GM18909 (cell line): ENCODE data around the gene RASL12.
"Not testable (repeated sequence)": the region's sequence is repeated elsewhere in the genome, so short reads cannot be mapped to it uniquely, and the experiment has no call there.

Source experiments
- ATAC-seq: cut with Tn5 transposase; IDR thresholded peaks from one replicate; pipeline ENCODE4 v1.9.1; 2021; ENCODE audit warnings: mild to moderate bottlenecking; ENCODE audit not compliant: unreplicated experiment, poor library complexity

Gene RASL12, protein sequence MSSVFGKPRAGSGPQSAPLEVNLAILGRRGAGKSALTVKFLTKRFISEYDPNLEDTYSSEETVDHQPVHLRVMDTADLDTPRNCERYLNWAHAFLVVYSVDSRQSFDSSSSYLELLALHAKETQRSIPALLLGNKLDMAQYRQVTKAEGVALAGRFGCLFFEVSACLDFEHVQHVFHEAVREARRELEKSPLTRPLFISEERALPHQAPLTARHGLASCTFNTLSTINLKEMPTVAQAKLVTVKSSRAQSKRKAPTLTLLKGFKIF

DNA sequence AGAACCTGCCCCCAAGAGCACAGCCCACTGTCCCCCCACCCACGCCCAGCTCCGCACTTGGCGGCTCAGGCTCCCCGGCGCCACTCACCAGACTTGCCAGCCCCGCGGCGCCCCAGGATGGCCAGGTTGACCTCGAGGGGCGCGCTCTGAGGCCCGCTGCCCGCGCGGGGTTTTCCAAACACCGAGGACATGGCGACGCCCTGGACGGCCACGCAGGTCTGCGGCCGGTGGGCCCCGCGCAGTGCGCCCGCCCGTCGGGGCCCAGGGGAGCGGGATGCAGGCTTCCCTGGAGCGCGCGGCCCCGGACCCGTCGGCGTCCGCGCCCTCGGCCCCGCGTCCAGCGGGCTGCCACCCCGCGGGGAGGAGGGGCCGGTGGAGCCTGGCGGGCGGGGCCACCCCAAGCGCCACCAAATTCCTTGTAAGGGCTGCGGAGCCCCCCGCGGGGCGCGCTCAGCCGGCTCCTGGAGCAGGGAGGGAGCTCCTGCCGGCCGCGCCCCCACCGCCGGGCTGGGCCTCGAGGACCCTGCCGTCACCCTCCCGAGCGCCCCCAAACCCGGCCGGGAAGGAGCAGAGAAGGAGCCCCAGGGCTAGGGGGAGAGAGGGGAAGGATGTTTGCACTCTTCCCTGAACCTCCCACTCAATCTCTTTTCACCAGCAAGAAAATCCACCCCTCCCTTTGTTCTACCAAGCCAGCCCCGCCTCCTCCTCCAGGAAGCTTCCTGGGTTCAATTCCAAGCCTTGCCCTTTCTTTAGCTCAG lies at the start of gene RASL12:
RASL12 (minus strand) TSS at position 347 of the 758 bp plus-strand sequence; CDS start at position 191, 156 bp downstream.
- no peak for ATAC-seq

DNA sequence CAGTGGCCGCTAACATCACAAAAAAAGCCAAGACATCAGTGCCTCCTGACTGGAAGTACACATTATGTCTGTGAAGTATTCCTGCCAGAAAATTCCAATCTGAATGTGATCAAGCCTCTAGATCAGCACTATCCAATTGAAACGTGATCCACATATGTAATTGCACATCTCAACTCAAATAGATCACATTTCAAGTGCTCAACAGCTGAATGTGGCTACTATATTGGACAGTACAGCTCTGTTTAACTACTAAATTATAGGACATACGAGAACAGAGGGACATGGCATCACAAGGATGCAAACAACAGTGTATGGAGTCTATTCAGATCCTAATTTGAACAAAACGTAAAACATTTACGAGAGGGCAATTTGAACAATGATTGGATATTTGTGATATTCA lies 47.8 kb upstream of the RASL12 start:
- ATAC-seq: no peak

DNA sequence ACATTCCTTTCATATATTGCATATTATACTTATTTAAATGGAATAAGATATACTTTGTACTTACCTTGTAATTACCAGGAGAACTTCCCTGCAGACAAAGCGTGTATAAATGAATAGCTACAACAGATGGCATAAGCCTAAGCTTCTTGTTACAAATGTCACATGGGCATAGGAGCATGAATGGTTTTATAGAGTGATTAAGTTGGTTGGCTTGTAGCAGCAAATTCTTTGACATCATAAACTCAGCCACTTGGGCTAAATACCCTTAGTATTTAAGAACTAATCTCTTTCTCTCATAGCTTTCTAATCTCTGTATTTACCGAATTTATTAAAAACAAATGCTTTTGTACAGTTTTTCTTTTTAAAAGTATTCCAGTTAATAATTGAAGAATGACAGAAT lies 47.3 kb upstream of the RASL12 start, which contains the start of gene UBAP1L:
UBAP1L (minus strand) TSS at position 115 of the 400 bp plus-strand sequence. CDS start 8,985 bp downstream, outside the sequence.
- ATAC-seq: no peak

DNA sequence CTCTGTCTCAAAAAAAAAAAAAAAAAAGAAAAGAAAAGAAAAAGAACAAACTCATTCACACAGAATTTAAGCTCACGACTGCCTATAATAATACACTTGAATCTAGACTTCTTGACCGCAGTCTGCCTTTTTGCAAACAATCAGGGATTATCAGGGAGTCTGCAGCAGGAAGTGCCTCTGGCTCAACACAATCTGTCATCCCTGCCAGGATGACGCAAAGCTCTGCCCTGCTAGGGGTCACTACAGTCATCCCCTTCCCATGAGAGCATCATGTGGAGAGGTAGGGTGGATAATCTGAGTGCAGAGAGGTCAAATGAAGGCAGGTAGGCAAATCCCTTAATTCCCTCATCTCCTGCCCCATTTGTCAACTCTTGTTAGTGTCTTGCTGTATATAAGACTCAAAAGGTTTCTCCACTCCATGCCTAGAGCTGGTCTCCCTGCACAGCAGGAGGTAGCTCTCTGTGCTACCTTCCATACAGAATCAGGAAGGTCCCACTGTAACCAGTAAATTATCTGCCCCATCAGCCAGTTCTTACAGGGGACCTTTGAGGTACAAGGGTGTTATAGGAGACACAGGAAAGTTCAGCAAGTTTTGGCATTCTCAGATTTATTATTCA lies 43.0 kb upstream of the RASL12 start:
- no peak for ATAC-seq

DNA sequence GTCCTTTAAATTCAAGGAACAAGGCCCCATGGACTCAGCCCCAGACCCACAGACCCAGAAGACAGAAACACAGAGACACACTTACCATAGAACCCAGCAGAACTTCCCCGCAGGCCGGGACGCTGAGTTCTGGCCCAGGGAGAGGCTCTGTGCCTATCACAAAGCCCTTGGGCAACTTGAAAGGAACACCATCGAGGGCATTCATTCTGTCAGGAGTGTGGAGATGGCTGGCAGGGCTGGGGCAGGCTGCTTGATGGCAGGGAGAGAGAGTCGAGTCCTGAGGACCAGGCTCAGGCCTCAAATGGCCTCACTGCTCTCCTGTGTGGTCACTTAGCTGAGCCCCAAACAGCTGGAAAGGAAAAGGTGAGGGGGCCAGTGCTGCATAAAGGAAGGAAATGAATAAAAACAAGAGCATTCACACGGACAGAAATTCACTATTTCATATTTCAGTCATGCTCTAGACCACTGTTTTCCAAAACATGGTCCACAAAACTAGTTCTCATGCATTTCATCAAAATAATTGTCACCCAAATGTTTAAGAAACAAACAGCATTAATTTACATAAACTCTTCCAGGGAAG lies 38.3 kb upstream of the RASL12 start:
- no peak for ATAC-seq

DNA sequence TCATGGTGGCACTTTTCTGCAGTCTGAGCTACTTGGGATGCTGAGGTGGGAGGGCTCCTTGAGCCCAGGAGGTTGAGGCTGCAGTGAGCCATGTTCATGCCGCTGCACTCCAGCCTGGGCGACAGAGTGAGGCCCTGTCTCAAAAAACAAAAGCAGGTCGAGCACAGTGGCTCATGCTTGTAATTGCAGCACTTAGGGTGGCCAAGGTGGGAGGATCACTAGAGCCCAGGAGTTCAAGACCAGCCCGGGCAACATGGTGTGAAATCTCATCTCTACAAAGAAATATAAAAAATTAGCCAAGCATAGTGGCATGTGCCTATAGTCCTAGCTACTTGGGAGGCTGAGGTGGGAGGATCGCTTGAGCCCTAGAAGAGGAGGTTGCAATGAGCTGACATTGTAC lies 37.2 kb upstream of the RASL12 start:
- no peak for ATAC-seq

DNA sequence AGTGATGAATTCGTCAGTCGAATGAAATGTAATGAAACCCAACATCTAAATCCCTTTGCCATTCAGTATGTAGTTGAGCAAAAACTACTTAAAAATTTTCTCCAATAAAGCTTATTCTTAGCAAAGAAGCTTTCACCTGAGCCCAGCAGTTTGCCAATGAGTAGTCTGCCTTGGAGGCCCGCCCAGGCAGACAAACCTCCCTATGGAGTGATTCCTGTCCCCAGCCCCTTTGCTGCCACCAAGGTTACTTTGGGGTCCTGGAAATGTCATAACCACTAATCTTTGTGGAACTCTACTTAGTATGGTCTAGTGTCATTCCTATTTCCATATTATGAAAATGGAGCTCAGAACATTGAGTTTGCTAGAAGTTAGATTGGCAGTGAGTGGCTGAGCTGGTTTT lies 35.1 kb upstream of the RASL12 start:
- ATAC-seq: no peak

DNA sequence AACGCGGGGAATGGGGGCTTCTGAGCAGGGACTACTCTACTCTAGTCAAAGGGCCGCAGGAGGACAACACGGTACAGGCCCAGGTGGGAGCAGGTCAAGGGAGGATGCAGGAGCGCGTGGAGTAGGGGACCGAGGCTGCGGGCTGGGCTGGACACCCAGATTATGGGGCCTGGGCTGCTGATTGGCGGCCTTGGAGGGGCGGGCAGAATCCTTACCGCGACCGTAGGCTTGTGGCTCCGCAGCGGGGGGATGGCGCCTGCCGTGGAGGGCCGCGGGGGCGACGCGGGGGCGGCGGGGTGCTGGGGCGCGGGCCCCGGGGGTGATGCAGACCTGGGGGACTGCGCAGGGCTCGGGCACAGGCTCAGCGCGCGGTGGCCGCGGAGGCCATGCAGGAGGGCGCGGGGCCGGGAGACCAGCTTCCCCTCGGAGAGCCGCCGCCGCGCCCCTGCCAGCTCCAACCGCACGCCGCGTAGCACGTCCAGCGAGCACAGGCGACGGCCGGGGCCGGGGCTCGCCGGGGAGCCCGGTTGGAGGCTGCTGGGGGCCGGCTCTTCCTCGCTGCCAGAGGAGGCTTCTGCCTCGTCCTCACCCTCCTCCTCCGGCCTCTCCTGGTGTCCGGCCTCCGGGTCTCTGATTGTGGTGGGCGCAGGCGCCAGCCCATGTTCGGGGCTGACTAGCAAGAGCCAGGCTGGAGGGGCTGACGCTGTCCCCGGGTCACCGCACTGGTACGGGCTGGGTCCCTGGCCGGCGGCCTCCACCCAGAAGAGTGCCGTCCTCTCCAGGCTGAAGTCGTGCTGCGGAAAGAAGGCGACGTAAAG lies 34.3 kb upstream of the RASL12 start:
- ATAC-seq: no peak

DNA sequence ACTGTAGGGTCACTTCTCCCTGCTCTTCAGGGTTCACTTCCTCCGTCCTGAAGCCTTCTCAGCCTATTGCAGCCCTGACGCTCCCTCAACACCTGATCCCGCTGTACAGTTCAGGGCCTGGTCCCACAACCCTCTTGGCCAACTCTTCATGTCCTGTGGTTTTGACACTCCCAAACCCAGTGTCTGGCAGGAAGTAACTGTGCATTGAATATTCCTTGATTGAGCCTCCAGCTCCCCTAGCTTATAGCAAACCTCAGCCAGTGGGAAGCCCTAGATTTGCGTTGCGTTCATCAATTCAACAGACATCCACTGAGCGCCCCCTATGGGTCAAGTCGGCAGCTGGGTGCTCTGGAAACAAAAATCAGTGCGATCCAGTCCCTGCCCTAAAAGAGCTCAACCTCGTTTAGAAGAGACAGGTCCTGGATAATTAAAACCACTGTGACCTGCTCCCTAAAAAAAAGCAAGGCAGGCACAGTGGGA lies 33.7 kb upstream of the RASL12 start:
- ATAC-seq: no peak

DNA sequence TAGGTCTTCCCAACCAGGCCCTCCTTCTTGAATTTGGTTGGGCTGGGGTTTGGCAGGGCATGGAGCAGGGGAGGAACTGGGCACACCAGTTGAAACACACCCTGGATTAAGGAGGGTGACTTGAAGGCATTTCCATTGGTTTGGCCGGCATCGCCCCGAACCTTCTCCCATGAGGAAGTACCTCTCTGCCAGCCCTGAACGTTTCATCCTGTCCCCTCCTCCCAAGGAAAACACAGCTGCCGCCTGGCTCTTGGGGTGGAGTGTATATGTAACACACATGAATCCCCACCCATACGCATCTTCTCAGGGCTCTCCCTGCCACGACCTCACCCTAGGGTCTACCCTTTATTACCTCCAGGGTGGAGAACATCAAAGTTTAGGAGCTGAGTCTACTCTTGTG lies 32.7 kb upstream of the RASL12 start:
- no peak for ATAC-seq

DNA sequence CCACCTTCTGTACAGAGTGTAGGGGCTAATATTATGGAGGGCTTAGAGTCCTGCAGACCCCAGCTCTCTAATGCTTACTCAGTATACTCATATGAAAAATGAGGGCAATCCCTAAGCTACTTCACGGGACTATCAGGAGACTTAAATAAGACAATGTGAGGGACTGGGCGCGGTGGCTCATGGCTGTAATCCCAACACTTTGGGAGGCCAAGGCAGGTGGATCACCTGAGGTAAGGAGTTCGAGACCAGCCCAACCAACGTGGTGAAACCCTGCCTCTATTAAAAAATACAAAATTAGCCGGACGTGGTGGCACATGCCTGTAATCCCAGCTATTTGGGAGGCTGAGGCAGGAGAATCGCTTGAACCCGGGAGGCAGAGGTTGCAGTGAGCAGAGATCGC lies 32.0 kb upstream of the RASL12 start:
- not testable (repeated sequence) for ATAC-seq

DNA sequence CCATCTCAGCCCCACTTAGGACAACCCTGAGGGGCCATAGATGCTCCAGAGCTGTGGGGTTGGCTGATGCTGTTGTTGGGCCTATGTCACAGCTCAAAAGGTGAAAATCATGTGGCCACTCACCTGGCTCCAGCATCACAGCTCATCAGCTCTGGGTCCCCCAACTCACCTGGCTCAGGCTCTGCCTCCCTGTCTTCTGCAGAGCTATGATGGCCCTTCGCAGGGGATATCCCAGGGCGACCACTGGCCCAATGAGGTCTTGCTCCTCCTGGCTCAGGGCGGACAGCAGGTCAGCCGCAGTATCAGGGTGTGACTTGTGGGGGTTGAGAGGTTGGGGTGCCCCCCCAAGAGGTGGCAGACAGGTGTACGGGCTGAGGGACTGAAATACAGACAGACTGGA lies 31.5 kb upstream of the RASL12 start:
- no peak for ATAC-seq

DNA sequence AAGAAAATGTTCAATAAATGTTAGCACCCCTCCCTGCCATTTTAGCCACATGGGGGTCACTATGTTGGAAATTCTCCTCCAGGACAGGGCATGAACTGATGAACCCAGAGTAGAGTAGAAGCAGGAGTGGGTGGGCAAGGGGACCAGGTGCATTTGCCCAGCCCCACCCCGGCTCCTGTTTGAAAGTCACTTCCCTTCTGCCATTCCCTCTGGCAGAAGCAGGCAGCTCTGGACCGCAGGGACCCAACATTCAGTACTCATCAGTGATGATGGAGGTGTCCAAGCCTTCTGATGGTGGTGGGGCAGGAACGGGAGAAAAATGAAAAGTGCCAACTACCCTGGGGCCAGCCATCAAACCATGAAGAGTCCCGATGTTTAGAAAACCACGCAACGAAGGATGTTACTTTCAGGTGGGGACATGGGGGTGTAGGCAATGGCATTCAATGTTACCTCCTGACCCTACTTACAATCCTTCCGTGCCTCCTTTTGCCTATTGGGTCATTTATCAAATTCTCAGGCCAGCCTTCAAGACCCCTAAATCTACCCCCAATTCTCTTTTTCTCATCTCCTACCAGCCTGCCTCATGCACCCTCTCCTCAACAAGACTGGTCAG lies 30.0 kb upstream of the RASL12 start:
- no peak for ATAC-seq

DNA sequence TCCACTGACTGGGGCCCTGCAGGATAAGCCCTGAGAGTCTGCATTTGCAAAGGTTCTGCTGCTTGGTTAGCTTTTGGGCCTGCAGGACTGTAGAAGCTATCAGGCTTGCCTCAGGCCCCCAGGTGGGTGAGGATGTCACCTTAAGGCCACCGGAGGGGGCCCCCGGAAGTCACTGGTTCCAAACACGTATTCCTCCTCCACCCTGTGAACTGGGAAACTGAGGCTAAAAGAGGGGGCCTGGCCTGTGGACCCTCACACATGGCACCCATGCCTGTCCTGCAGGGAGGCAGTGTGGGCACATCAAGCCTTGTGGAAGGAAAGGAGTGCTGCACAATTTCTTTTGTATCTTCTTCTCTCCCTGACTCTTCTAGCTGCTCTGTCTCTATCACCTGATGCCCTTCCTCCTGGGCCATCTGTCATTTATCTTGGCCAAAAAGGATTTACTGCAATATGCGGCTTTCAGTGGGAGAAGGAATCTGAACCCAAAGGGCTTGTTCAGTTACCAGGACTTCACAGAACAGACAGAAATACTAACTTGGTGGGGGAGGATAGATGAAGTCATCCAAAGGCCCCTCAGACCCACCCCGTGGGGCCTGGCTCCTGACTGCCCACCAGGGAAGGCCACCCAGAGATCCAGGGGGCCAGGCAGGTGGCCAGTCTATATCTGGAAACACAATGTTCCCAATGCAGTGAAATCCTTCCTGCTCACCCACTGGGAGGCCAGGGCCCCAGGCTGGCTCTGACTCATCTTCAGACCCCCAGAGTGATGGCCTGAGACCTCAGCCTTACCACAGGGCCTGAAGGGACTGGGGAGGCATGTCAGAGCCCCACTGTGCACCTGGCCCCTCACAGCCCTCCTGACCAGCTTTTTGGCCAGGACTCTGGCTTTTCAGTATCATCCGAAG lies 28.9 kb upstream of the RASL12 start:
- ATAC-seq: no peak

DNA sequence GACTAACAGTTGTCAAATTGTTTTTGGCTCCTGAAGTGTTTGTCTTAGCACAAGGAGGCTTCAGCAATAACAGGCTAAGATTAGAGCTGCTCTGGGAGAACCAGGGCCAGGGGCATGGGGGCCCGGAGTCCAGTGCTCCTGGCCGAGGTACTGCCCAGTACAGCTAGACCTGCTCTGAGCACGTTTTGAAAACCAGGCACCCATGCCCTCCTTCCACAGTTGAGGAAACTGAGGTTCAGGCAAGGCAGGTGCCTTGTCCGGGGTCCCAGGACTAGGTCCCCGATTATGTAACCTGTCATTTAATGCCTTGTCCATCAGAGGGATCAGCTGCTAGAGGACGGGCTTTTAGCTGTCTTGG lies 27.9 kb upstream of the RASL12 start:
- ATAC-seq: no peak

DNA sequence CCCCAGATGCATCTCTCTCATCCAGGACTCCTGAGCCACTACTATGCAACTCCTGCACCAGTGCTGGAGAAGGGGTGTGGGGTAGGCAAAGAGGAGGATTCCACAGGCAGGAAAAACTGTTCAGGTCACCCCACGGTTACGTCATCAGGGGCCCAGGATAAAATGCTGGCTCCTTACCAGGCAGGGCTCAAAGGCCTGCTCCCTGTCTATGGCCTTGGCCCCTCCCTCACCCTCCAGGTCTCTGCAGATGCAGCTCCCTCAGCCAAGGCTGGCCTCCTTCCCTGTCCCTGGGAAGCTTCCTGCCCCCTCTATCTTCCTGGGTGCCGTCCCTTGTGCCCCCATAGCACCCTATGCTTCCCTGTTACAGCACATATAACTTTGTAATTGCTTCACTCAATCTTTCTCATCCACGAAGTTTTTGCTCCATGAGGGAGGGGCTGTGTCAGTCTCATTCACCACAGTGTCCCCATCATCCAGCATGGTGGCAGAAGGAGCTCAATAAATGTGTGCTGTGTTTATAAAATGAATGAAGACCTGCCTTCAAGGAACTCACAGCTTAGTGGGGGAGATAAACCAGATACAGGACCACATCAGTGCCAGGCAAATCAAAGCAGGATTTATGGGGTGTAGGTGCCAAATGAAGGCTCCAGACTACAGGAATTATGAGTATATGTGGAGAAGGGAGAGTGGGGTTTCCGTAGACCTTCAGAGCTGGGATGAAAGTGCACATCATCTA lies 27.4 kb upstream of the RASL12 start:
- no peak for ATAC-seq

DNA sequence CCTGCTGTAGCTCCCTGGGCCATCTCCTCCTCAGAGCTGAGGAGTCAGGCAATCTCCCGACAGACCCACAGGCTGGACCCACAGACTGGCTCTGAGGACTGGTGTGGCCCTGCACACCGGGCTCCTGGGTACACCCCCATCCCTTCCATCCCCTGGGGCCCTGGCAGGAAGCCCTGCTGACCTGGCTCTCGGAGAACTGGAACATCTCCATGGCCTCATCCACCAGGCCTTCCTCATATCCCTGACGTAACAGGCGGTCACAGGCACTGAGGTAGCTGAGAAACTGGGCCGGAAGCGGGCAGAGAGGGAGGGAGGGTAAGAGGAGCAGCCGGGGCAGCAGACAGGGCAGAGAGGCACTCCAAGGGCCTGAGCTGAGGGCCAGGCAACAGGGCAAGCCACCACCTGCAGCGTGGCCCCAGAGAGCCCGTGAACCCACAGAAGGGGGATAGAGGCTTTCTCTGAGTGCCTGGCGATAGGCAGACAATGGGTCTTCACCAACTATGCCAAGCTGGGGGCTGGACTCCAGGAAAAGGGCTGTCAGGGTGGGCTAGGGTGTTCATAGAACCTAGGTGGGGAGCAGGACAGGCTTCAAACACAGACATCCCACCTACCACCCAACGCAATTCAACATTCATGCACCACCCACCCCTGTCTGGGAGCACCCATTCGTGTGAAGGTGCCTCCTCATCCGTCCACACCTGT lies 26.7 kb upstream of the RASL12 start:
- no peak for ATAC-seq

DNA sequence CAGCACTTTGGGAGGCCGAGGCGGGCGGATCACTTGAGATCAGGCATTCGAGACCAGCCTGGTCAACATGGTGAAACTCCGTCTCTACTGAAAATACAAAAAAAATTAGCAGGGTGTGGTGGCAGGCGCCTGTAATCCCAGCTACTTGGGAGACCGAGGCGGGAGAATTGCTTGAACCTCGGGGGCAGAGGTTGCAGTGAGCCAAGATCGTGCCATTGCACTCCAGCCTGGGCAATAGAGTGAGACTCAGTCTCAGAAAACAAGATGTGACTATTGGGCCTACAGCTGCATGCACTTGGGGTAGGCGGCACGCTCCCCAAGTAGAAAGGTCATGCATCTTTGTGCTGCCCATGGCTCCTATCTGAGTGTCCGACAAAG lies 26.0 kb upstream of the RASL12 start:
- ATAC-seq: not testable (repeated sequence)
